ENCODE results near the gene INPP1.
"Not testable (repeated sequence)": the region's sequence is repeated elsewhere in the genome, so short reads cannot be mapped to it uniquely, and the experiment has no call there.

Gene INPP1, protein sequence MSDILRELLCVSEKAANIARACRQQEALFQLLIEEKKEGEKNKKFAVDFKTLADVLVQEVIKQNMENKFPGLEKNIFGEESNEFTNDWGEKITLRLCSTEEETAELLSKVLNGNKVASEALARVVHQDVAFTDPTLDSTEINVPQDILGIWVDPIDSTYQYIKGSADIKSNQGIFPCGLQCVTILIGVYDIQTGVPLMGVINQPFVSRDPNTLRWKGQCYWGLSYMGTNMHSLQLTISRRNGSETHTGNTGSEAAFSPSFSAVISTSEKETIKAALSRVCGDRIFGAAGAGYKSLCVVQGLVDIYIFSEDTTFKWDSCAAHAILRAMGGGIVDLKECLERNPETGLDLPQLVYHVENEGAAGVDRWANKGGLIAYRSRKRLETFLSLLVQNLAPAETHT

DNA sequence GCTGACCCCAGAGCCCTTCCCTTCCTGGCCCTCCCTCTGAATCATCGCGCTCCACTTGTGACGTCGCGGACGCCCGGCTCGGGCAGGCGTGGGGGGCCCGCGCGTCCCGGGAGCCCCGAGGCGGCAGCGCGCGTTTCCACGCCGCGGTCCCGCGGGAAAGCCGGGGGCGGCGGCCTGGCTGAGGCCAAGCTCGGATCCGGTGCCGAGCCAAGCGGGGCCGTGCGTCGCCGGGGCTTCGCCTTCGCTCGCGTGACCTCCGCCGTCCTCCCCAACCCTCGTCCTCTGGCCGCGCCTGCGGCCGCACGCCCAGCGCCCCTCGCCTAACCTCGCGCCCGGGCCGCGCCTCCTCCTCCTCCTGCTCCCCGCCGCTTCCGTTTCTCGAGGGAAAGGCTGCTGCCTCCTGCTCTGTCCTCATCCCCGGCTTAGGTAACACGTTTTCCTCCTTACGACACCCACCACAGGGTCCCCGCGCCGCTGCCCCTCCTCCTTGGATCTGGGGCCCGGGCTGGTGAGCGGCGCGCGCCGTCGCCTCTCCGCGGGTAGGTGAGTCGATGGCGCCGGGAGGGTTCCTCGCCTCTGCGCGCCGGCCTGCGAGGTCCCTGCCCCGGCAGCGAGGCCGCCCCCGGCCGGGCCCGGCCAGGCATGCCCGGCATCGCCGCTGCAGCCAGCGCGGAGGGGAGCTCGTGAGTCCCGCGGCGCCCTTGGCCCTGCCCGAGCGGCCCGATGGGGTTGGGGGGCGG is at the start of gene INPP1:
Gene INPP1, plus strand, starts transcription at position 54 of the 740 bp plus-strand sequence. CDS start 16,514 bp downstream, outside the sequence.
- intact Hi-C loops (cut with DNase I), result loop anchor here (10.0 kb wide), 1 partner anchor 461 kb away; no protein-coding TSS in a partner anchor
- DNase-seq, result peak; percentile 22 to 83 (median 64)

DNA sequence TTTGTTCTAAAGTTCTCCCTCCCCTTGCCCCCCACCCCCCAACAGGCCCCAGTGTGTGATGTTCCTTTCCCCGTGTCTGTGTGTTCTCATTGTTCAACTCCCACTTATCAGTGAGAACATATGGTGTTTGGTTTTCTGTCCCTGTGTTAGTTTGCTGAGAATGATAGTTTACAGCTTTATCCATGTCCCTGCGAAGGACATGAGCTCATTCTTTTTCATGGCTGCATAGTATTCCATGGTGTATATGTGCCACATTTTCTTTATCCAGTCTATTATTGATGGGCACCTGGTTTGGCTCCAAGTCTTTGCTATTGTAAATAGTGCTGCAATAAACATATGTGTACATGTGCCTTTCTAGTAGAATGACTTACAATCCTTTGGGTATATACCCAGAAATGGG is 45.5 kb upstream of the INPP1 start:
- intact Hi-C loops (cut with DNase I); DNase-seq: not testable (repeated sequence)

DNA sequence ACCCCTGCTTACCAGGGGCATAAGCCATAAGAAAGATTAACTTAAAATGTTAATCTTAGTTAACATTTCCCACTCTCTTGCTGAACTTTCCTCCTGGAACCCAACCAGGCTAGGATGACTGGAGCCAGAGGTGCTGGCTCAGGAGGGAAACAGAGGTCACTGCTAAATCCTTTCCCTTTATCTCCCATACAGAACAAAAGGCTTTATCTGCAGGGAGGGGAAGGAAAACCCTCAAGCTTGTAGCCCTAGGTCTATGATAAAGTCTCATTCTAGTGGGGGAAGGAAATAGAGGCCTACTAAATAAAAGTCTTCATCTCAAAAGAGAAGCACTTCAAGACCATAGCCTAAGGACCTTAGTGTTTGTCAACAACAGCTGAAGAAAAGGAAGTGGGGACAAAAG is 42.4 kb upstream of the INPP1 start:
- intact Hi-C loops (cut with DNase I), result no loop called here
- DNase-seq, result no peak

DNA sequence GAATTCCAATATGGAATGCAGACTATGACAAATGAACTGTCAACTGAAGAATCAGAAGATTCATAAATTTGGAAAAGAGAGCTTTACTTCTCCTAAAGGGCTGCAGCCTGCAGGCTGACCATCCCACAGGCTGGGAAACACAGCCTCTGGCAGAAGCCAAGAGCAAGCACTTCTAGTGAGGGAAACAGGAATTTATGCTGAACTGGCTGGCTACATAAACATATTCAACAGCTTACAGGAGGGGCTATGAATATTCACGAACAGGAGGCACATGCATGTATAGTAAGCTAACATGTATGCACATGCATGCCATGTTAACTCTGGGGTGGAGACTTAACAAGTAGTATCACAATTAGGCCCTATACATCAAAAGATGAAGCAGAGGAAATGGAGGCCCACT is 41.3 kb upstream of the INPP1 start:
- intact Hi-C loops (cut with DNase I), result no loop called here
- no peak for DNase-seq

DNA sequence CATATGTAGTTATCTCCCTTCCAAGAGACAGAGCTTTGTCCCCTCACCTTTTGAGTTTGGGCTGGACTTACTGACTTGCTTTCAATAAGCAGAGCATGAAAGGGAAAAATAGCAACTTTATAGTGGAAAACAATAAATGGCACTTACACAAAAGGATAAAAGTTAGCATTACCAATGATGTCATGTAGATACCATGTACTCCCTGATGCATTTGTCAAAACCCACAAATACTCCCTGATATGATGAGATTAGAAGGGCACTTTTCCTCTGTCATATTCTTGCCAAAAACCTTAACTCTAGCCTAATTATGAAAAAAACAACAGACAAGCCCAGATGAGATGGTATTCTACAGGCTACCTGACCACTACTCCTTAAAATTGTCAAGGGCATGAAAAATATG is 39.7 kb upstream of the INPP1 start:
- DNase-seq, result no peak
- intact Hi-C loops (cut with DNase I), result no loop called here

DNA sequence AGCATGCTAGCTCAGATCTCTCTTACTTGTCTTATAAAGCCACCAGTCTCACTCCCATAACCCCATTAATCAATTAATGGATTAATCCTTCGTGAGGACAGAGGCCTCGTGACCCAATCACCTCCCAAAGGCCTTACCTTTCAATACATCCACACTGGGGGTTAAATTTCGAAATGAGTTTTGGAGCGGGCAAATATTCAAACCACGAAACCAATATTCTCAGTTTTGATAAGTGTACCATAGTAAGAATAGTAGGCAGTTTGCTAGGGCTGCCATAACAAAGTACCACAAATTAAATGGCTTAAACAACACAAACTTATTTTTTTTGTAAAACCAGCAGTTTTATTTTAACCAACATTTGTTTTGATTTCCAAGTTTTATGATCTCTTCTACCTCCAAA is 39.0 kb upstream of the INPP1 start:
- intact Hi-C loops (cut with DNase I), result no loop called here
- DNase-seq, result no peak

DNA sequence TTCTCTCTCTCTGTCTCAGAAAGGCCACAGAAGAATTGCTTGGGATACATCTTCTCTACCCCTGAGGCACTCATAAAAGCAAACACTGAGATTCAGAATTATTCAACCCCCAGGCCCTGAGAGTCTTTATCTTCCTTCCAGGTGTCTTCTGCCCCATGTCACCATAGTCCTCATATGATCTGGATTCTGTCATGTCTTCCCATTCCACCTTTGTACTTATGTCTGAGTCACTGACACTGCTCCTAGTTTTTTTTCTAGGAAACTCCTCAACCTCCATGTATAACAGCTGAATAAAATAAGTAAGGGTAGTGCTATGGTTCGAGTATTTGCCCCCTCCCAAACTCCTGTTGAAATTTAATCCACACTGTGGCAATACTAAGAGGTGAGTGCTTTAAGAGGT is 35.4 kb upstream of the INPP1 start:
- intact Hi-C loops (cut with DNase I), result no loop called here
- DNase-seq, result no peak

DNA sequence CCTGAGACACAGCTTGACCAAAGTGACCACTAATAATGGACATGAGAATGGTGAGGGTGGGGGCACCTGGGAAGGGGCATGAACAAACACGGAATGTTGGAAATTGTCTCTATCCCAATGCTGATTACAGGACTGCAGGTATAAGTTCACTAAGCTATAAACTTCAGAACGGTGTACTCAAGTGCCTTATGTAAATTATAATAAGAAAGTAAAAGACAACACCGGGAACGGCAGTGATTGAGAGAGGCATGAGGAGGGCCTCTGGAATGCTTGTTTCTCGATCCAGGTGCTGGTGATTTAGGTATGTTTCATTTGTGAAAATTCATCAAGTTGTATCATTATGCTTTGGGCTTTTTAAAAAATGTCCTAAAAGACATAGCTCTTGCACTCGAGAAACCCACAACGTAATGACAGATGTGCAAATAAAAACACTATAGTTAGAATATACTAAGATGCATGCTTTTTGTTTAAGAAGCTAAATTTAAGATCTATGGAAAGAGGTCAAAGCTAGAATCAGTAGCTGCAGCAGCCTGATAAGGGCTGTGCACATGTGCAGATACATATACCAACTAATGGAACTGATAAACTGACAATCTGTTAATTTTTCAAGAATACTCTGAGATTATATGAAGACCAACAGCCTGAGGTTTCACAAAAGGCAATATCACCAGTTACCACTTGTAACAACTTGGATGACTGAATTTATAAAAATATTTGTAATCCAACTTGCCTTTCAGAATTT is 31.3 kb upstream of the INPP1 start:
- intact Hi-C loops (cut with DNase I), result loop anchor here (10.0 kb wide), 1 partner anchor 227 kb away; no protein-coding TSS in a partner anchor

DNA sequence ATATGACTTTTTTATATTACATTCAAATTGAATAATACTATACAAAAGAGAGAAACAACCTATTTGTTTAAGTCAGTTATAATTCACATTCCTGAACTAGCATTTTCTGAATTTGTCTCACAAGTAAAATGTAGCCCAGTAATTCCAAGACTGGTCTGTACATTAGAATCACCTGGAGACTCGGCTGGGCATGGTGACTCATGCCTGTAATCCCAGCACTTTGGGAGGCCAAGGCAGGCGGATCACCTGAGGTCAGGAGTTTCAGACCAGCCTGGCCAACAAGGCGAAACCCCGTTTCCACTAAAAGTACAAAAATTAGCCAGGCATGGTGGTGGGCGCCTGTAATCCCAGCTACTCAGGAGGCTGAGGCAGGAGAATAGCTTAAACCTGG is 30.8 kb upstream of the INPP1 start:
- not testable (repeated sequence) for DNase-seq
- intact Hi-C loops (cut with DNase I), result loop anchor here (10.0 kb wide), 1 partner anchor 228 kb away; no protein-coding TSS in a partner anchor

More for the DNA sequence above, 31.3 kb upstream of the INPP1 start:
- no peak for DNase-seq

DNA sequence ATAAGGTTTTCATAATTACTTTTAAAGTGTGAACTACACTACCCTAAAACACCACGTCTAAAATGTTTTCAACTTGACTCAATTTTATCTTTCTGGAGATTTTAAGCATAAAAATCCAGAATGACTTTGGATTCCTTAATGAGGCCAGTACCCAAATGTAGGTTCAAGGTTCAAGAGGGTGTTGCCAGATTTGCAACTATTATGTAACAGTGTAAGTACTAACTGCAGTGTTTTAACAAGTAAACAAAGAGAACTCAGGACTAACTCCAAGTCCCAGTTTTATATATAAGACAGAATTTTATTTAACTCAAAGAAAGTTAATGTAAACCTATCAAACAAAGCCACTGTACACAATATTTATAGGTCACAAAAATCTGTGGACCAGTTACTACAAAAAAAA is 29.5 kb upstream of the INPP1 start:
- intact Hi-C loops (cut with DNase I), result loop anchor here (10.0 kb wide), 1 partner anchor 229 kb away; no protein-coding TSS in a partner anchor
- DNase-seq, result no peak

DNA sequence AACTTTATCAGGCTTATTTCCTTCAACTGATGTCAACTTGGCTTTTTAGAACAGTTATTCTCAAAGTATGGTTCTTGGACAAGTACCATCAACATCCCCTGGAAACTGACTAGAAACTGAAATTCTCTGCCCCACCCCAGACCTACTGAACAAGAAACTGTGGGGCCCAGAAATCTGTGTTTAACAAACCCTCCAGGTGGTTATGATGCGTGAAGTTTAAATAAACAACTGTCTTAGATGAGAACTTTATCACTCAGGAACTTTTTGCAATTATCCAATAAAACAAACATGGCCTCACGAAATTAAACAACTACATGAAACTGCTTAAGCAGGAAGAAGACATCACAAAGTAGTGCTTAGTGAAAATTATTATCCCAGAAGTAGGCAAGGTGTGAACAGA is 28.1 kb upstream of the INPP1 start:
- DNase-seq, result no peak
- intact Hi-C loops (cut with DNase I), result loop anchor here (10.0 kb wide), 1 partner anchor 230 kb away; no protein-coding TSS in a partner anchor

DNA sequence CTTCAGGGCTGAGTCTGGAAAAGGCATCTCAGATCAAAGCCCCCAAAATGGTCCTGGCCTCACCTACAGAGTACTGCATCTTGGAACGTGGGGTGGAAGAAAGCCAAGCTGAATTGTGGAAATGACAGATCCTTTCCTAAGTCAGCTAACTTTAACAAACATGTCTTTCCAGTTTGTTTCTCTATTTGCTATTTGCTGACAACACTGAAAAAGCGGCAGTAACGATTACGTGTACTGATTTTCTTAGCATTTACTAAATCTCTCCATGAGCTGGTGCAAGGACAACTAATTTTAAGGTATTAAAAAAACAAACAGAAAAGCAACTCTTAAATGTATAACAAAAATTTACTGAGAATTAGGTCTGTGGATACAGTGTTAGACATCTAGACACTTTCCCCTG is 24.9 kb upstream of the INPP1 start:
- no peak for DNase-seq
- intact Hi-C loops (cut with DNase I), result loop anchor here (10.0 kb wide), 1 partner anchor 234 kb away; no protein-coding TSS in a partner anchor

DNA sequence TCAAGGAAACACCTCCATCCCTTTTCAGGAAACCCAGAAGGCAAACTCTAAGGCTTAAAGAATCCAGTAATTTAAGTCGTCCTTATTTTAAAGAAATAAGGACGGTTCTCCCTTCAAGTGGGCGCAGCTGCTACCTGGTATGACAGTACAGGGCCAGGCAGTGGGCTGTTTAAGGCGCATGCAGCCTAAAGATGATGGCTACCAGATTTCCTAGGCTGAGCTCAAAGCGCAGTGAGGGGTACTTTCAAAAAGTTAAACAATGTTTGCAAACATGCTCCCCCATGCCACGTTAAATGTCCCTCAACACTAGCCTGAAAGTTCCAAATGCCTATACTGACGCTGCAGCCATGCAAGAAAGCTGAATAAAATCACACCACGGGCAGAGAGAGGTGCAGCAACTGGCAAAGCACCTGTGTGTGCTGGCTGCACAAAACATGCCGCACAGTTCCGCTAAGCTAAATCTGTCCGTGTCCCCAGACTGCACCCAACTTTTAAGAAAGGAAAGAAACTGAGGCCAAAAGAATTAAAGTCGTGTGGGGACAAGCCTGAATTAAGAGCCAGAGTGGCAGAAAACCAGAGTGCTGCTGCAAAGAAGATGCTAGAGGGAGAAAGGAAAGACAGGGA is 24.3 kb upstream of the INPP1 start:
- intact Hi-C loops (cut with DNase I), result loop anchor here (10.0 kb wide), 1 partner anchor 234 kb away; no protein-coding TSS in a partner anchor
- DNase-seq, result peak in 23 of 42 donors; percentile 7 to 57 (median 29)

DNA sequence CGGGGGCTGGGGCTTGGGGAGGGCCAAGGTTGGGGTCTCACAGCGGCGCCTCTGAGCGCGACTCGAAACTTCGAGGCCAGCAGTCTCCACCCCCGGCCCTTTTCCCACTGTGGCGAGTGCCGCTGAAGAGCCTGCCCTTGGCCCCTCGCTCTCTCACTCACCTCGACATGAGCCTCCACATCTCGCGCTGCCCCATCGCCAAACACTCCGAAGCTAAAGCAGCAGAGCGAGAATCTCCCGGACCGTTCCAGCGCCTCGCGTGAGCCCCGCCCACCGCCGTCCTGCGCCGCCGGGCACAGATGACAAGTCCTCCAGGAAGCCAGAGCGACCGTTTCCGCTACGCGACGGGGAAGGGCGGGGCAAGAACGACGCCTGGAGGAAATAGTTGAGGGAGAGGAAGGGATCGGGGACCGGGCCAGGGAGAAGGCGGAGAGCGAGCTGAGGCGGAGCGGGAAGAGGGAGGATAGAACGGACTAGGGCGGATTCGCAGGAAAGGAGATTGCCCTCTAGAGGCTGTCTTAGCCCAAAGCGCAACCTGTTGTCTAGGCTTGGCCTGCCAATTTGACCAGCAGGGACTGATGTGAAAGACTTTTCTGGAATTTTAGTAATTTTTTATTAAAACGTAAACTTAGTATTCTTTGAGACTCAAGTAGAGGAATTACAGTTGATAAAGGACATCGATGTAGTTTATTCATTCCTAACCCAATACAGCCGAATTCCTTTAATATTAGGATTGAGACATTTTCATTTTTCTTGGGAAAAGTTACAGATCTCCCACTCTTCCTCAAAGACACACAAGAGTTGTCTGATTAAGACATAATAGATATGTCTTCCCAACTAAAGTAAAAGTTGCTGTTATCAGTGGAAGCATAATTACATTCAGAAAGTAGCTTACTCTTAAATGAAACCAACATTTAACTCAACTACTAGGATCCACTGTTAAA is 23.6 kb upstream of the INPP1 start, which contains the start of gene HIBCH:
Gene HIBCH, minus strand, starts transcription at position 272 of the 944 bp plus-strand sequence. Its CDS starts 76 bp downstream, at position 196.
- intact Hi-C loops (cut with DNase I), result loop anchor here (10.0 kb wide), 2 partner anchors 185 to 235 kb away; no protein-coding TSS in a partner anchor
- peak; percentile 95 to 100 (median 99) for DNase-seq

DNA sequence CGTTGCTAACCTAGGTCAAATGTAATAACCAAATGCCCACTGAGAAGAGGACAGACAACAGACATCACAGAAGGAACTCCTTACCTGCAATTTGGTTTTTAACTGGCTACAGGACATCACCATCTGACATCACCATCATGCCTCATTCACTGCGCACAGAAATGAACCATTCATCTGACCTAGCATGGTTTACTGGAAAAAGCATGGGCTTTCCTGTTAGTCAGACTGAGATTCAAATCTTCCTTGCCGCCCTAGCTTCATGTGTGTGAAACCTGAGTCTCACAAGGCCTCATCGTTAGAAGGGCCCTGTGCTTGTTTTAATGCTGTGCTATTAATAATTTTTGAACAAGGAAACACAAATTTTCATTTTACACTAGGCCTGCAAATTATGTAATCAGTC is 22.7 kb upstream of the INPP1 start:
- intact Hi-C loops (cut with DNase I), result loop anchor here (10.0 kb wide), 1 partner anchor 184 kb away; no protein-coding TSS in a partner anchor
- DNase-seq, result no peak

DNA sequence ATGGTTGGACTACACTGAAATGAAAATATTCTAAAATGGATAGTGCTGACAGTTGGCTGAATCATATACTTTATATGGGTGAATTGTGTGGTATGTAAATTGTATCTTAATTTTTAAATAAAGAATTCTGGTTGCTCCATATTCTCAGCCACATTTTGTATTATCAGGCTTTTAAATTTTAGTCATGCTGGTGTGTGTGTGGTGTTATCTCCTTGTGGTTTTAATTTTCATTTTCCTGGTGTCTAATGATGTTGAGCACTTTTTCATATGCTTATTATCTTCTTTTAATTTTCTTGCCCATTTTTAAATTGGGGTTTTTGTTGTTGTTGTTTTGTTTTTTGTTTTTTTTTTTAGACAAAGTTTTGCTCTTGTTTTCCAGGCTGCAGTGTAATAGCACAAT is 20.0 kb upstream of the INPP1 start:
- intact Hi-C loops (cut with DNase I), result loop anchor here (10.0 kb wide), 1 partner anchor 181 kb away; no protein-coding TSS in a partner anchor
- no peak for DNase-seq

DNA sequence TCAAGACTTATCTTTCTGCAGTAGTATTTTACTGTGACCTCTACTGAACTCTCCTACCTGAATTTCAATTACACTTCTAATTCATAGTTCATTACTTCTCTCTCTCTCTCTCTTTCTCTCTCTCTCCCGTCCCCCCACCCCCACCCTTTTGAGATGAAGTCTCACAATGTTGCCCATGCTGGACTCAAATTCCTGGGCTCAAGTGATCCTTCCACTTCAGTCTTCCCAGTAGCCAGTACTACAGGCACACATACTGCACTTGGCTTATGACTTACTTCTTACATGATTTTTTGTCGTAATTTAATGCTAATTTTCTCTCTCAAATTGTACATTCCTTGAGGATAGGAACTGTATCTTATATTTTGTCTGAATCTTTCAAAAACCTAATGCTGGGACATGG is 17.8 kb upstream of the INPP1 start:
- no peak for DNase-seq
- intact Hi-C loops (cut with DNase I), result loop anchor here (10.0 kb wide), 1 partner anchor 179 kb away; no protein-coding TSS in a partner anchor

All from head of caudate nucleus (tissue), 42 donors.